ENCODE data around the gene WNT2B. TPM values are rescaled to one million over a fixed set of nuclear protein-coding genes. Genes with fewer than 3 reads are reported as not detected.

Gene WNT2B
- total and polyA plus RNA-seq, 9 of the 15 experiments (the other 6 are each of a cell fraction or from before 2014, with no cell fraction given): 0.02 to 0.06 (median 0.04) TPM; not detected in 3

DNA sequence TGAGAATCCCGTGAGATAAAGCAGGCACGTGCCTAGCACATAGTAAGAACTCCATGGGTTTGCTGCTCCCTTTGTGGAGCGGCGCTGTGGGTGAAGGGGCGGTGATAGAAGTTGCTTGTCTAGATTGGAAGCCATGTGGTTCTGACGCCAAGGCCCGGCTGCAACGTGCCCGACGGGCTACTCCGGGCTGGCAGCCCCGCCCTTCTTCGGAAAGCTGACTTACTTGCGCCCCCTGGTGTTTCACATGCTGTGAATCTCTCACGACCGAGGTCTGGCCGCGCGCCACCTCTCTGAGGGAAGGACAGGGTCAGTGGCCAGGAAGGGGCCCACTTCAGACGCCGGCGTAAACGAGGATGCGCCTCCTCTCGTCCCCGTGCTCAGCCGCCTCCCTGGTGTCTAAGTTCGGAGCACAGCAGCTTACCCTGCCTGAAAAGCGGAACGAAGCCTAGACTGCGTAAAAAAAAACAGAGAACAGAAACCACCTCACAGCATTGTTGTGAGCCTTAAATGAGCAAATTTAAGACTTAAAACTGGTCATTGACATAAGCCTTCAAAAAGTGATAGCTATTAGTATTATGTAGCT lies 42.6 kb upstream of the WNT2B start:
- Histone ChIP-seq H3K9me3 (replicated peaks; ENCODE audit: control insufficient read depth, insufficient read depth, low read depth, low read length) (no peaks in the 10 kb centered on the region), H3K9me1 (ENCODE audit: control insufficient read depth, insufficient read depth, low read length) (no peaks in the 10 kb centered on the region), H3K9ac (ENCODE audit: insufficient read depth in 1 of 2, low read depth in 2 of 2, low read length in 2 of 2) (peak overlapping the region in 1 of 2 experiments; percentile 59; a peak in 2 of 4 replicates), H4K20me1 (replicated peaks; ENCODE audit: control insufficient read depth, insufficient read depth, low read length) (no peaks in the 10 kb centered on the region), H3K27ac (ENCODE audit: extremely low read depth, low read depth, low read length) (no peak overlapping the region), H3K27me3 (ENCODE audit: control insufficient read depth in 2 of 2, insufficient read depth in 2 of 2, low read length in 2 of 2) (peaks cover 7 to 8% of the 10 kb centered on the region in 2 experiments), H2AFZ (ENCODE audit: low read depth, low read length) (peak overlapping the region; percentile 87), H3K4me2 (ENCODE audit: insufficient read depth, low read length) (peak overlapping the region; percentile 77), H3K4me1 (replicated peaks in 1 of 2; ENCODE audit: control insufficient read depth in 2 of 2, insufficient read depth in 2 of 2, low read length in 2 of 2) (peaks cover 14 to 21% of the 10 kb centered on the region in 2 experiments), H3K79me2 (ENCODE audit: control insufficient read depth, insufficient read depth, low read length) (no peaks in the 10 kb centered on the region), H3K36me3 (ENCODE audit: control insufficient read depth, insufficient read depth, low read length) (no peaks in the 10 kb centered on the region), H3K4me3 (no peak overlapping the region)
- CTCF ChIA-PET (ENCODE audit: low intra/inter-chr PET ratio): interaction anchor here (0.6 to 3.4 kb wide), 4 partner anchors 41 to 107 kb away, joined by 3 to 25 read pairs (median 8); no protein-coding TSS in a partner anchor
- intact Hi-C loops (cut with micrococcal nuclease) (loop anchor here (1.0 to 10.0 kb wide), 2 partner anchors 75 to 239 kb away; partner anchors contain the start of gene RHOC), in situ Hi-C loops (cut with MboI) (no loop called here)
- FAIRE-seq (peak; percentile 87), ATAC-seq (peak; percentile 90), DNase-seq (ENCODE audit: extremely low read depth in 1 of 4, low spot score in 3 of 4) (peak; percentile 85 to 94 (median 92))
- BruUV-seq (replicated peaks): no TSS peak
- WGBS (ENCODE audit: insufficient coverage, low coverage, missing lambda C conversion rate): 8% methylated on average over 31 of the region's 31 CpGs
- POLR2A ChIA-PET: interaction anchor here (1.1 to 1.4 kb wide), 2 partner anchors 37 to 156 kb away, joined by 3 to 4 read pairs; no protein-coding TSS in a partner anchor
- TF ChIP-seq CXXC5 (CRISPR knock-in tag; IDR thresholded peaks at IDR 0.05) (peak; percentile 89), ZNF175 (CRISPR knock-in tag; IDR thresholded peaks at IDR 0.05; ENCODE audit: low read depth) (peak; percentile 59; the same call in 1 of the 2 replicates), SMAD2 (IDR thresholded peaks at IDR 0.05; ENCODE audit: low read depth, low read length) (no peak), NFIX (CRISPR knock-in tag; IDR thresholded peaks at IDR 0.05; ENCODE audit: low read depth) (no peak), MAZ (CRISPR knock-in tag; conservative IDR thresholded peaks at IDR 0.05 in 1 of 2, IDR thresholded peaks at IDR 0.05 in 1 of 2) (peak; percentile 98 to 100), FOXK1 (CRISPR knock-in tag; IDR thresholded peaks at IDR 0.05; ENCODE audit: borderline replicate concordance) (0 out of 2 replicates have a peak, but pooled peaks have one; percentile 67), MTA1 (IDR thresholded peaks at IDR 0.05; ENCODE audit: borderline replicate concordance) (no peak), STAG1 (CRISPR knock-in tag; IDR thresholded peaks at IDR 0.05; ENCODE audit: borderline replicate concordance) (no peak), CC2D1A (IDR thresholded peaks at IDR 0.05) (peak; percentile 76), HMGN3 (IDR thresholded peaks at IDR 0.05; ENCODE audit: borderline replicate concordance, extremely low read depth, insufficient read length, low read depth, low read length) (peak; percentile 33), SRSF7 (optimal IDR thresholded peaks at IDR 0.05; ENCODE audit: low read depth, low read length) (no peak), ZNF311 (CRISPR knock-in tag; IDR thresholded peaks at IDR 0.05) (no peak), TFE3 (CRISPR knock-in tag; IDR thresholded peaks at IDR 0.05) (no peak), ZNF347 (CRISPR knock-in tag; IDR thresholded peaks at IDR 0.05; ENCODE audit: low read depth) (no peak), ZNF41 (CRISPR knock-in tag; conservative IDR thresholded peaks at IDR 0.05) (no peak), ZNF23 (CRISPR knock-in tag; IDR thresholded peaks at IDR 0.05) (no peak), ZNF12 (CRISPR knock-in tag; IDR thresholded peaks at IDR 0.05) (no peak), SREBF1 (IDR thresholded peaks at IDR 0.05; ENCODE audit: borderline replicate concordance, low read depth, low read length) (no peak), GATAD2B (IDR thresholded peaks at IDR 0.05; ENCODE audit: borderline replicate concordance) (no peak)
- TF ChIP-seq, protein P1, sequence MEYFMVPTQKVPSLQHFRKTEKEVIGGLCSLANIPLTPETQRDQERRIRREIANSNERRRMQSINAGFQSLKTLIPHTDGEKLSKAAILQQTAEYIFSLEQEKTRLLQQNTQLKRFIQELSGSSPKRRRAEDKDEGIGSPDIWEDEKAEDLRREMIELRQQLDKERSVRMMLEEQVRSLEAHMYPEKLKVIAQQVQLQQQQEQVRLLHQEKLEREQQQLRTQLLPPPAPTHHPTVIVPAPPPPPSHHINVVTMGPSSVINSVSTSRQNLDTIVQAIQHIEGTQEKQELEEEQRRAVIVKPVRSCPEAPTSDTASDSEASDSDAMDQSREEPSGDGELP (CRISPR knock-in tag; IDR thresholded peaks at IDR 0.05; ENCODE audit: borderline replicate concordance): peak; percentile 90

All from K562 (cell line).